Measurements from ENCODE around the gene ADGB. TPM values are rescaled to one million over a fixed set of nuclear protein-coding genes. Genes with fewer than 3 reads are reported as not detected.

Gene ADGB
- total RNA-seq, 1 experiment from 2014 or later, result not detected

GRCh38 chr6:146770965-146771735, 172.4 kb downstream of the ADGB start:
- Histone ChIP-seq H3K4me1 (ENCODE audit: insufficient read depth, low read length) (no peaks in the 10 kb centered on the region), H3K79me2 (ENCODE audit: low read length) (no peaks in the 10 kb centered on the region), H3K9me2 (replicated peaks; ENCODE audit: low read length) (no peaks in the 10 kb centered on the region), H3K4me3 (ENCODE audit: low read length) (no peak overlapping the region), H3K9me3 (ENCODE audit: low read length) (no peaks in the 10 kb centered on the region), H2AFZ (ENCODE audit: low read length) (no peak overlapping the region), H3K9ac (ENCODE audit: low read length) (no peak overlapping the region), H3K27me3 (ENCODE audit: low read length) (no peaks in the 10 kb centered on the region), H3K27ac (ENCODE audit: low read length) (no peak overlapping the region), H3K36me3 (ENCODE audit: low read depth, low read length) (no peaks in the 10 kb centered on the region), H3K4me2 (ENCODE audit: low read length) (no peak overlapping the region), H4K20me1 (ENCODE audit: low read length) (no peaks in the 10 kb centered on the region), H3F3A (ENCODE audit: low read length, unreplicated experiment) (no peaks in the 10 kb centered on the region)
- intact Hi-C loops (cut with micrococcal nuclease), result no loop called here
- no peak for TF ChIP-seq EZH2phosphoT487 (IDR thresholded peaks at IDR 0.05; ENCODE audit: borderline replicate concordance, low read length)
- TF ChIP-seq, protein P1, sequence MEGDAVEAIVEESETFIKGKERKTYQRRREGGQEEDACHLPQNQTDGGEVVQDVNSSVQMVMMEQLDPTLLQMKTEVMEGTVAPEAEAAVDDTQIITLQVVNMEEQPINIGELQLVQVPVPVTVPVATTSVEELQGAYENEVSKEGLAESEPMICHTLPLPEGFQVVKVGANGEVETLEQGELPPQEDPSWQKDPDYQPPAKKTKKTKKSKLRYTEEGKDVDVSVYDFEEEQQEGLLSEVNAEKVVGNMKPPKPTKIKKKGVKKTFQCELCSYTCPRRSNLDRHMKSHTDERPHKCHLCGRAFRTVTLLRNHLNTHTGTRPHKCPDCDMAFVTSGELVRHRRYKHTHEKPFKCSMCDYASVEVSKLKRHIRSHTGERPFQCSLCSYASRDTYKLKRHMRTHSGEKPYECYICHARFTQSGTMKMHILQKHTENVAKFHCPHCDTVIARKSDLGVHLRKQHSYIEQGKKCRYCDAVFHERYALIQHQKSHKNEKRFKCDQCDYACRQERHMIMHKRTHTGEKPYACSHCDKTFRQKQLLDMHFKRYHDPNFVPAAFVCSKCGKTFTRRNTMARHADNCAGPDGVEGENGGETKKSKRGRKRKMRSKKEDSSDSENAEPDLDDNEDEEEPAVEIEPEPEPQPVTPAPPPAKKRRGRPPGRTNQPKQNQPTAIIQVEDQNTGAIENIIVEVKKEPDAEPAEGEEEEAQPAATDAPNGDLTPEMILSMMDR (conservative IDR thresholded peaks at IDR 0.05; ENCODE audit: low read depth, low read length), result no peak
- no peak for TF ChIP-seq EZH2 (IDR thresholded peaks at IDR 0.05; ENCODE audit: low read length, unreplicated experiment)
- POLR2A ChIA-PET (ENCODE audit: unreplicated experiment), result no interaction called here
- BruUV-seq (replicated peaks), result no TSS peak
- ATAC-seq, result no peak
- no peak for DNase-seq
- CTCF ChIA-PET, result no interaction called here

- Histone ChIP-seq H3K4me2 (ENCODE audit: low read length) (no peak overlapping the region), H3K27me3 (ENCODE audit: low read length) (peaks cover 5% of the 10 kb centered on the region; the same call in 1 of the 2 replicates), H3K27ac (ENCODE audit: low read length) (no peak overlapping the region), H2AFZ (ENCODE audit: low read length) (no peak overlapping the region), H3K9me3 (ENCODE audit: low read length) (no peaks in the 10 kb centered on the region), H3K9me2 (replicated peaks; ENCODE audit: low read length) (no peaks in the 10 kb centered on the region), H3K4me1 (ENCODE audit: insufficient read depth, low read length) (no peaks in the 10 kb centered on the region), H3K9ac (ENCODE audit: low read length) (no peak overlapping the region), H3K4me3 (ENCODE audit: low read length) (no peak overlapping the region), H3K36me3 (ENCODE audit: low read depth, low read length) (no peaks in the 10 kb centered on the region), H3F3A (ENCODE audit: low read length, unreplicated experiment) (no peaks in the 10 kb centered on the region), H4K20me1 (ENCODE audit: low read length) (no peaks in the 10 kb centered on the region), H3K79me2 (ENCODE audit: low read length) (no peaks in the 10 kb centered on the region)
- ChIA-PET CTCF (no interaction called here), POLR2A (ENCODE audit: unreplicated experiment) (no interaction called here)
- ATAC-seq (0 out of 2 replicates have a peak, but pooled peaks have one; percentile 27), DNase-seq (peak; percentile 11)
- intact Hi-C loops (cut with micrococcal nuclease), result no loop called here
- TF ChIP-seq, protein P1 (conservative IDR thresholded peaks at IDR 0.05; ENCODE audit: low read depth, low read length), result peak; percentile 40
- TF ChIP-seq EZH2 (IDR thresholded peaks at IDR 0.05; ENCODE audit: low read length, unreplicated experiment), result no peak
- BruUV-seq (replicated peaks), result no TSS peak
Measured at GRCh38 chr6:146775220-146775619, 176.4 kb downstream of the ADGB start.

GRCh38 chr6:146781836-146782235, 183.1 kb downstream of the ADGB start:
- intact Hi-C loops (cut with micrococcal nuclease), result no loop called here

More at GRCh38 chr6:146781836-146782235, 183.1 kb downstream of the ADGB start:
- H3K4me2 ChIP-seq (ENCODE audit: low read length), result no peak overlapping the region
- H3K36me3 ChIP-seq (ENCODE audit: low read depth, low read length), result no peaks in the 10 kb centered on the region
- H3K27me3 ChIP-seq (ENCODE audit: low read length), result peaks cover 5% of the 10 kb centered on the region; the same call in 1 of the 2 replicates
- no peak for DNase-seq
- H3K4me3 ChIP-seq (ENCODE audit: low read length), result no peak overlapping the region
- POLR2A ChIA-PET (ENCODE audit: unreplicated experiment), result no interaction called here
- no peak overlapping the region for H3K27ac ChIP-seq (ENCODE audit: low read length)
- H2AFZ ChIP-seq (ENCODE audit: low read length), result no peak overlapping the region
- no TSS peak for BruUV-seq (replicated peaks)
- CTCF ChIA-PET, result no interaction called here
- no peaks in the 10 kb centered on the region for H4K20me1 ChIP-seq (ENCODE audit: low read length)
- no peaks in the 10 kb centered on the region for H3K9me3 ChIP-seq (ENCODE audit: low read length)
- H3K79me2 ChIP-seq (ENCODE audit: low read length), result no peaks in the 10 kb centered on the region
- no peaks in the 10 kb centered on the region for H3K4me1 ChIP-seq (ENCODE audit: insufficient read depth, low read length)
- no peak for ATAC-seq
- no peak overlapping the region for H3K9ac ChIP-seq (ENCODE audit: low read length)
- TF ChIP-seq EZH2 (IDR thresholded peaks at IDR 0.05; ENCODE audit: low read length, unreplicated experiment), result no peak
- H3K9me2 ChIP-seq (replicated peaks; ENCODE audit: low read length), result no peaks in the 10 kb centered on the region
- H3F3A ChIP-seq (ENCODE audit: low read length, unreplicated experiment), result no peaks in the 10 kb centered on the region
